GM18517 (cell line): ENCODE data around the gene KRTAP4-11.
"Not testable (repeated sequence)": the region's sequence is repeated elsewhere in the genome, so short reads cannot be mapped to it uniquely, and the experiment has no call there.

Experiments
- ATAC-seq: cut with Tn5 transposase; IDR thresholded peaks from one replicate; pipeline ENCODE4 v1.9.1; 2021; ENCODE audit warnings: mild to moderate bottlenecking, moderate library complexity; ENCODE audit not compliant: unreplicated experiment

KRTAP4-11 gene

GRCh38 chr17:41117846-41118386 is at the start of gene KRTAP4-11:
Gene KRTAP4-11 (minus strand): TSS chr17:41118373. CDS start chr17:41118315, 58 bp downstream.
- not testable (repeated sequence) for ATAC-seq

GRCh38 chr17:41167561-41167960 is 49.4 kb upstream of the KRTAP4-11 start:
- no peak for ATAC-seq

GRCh38 chr17:41163828-41164227 is 45.7 kb upstream of the KRTAP4-11 start:
- no peak for ATAC-seq

- no peak for ATAC-seq
Observed at GRCh38 chr17:41160648-41161047, 42.5 kb upstream of the KRTAP4-11 start, which contains the start of gene KRTAP4-4. Gene KRTAP4-4 (minus strand): TSS chr17:41160748. CDS start chr17:41160691, 57 bp downstream.

- ATAC-seq, result not testable (repeated sequence)
Observed at GRCh38 chr17:41160190-41160589, 42.0 kb upstream of the KRTAP4-11 start.

- ATAC-seq, result no peak
Observed at GRCh38 chr17:41153856-41154255, 35.7 kb upstream of the KRTAP4-11 start.

- ATAC-seq, result no peak
Observed at GRCh38 chr17:41151525-41151924, 33.4 kb upstream of the KRTAP4-11 start.

GRCh38 chr17:41150026-41150425 is 31.9 kb upstream of the KRTAP4-11 start:
- no peak for ATAC-seq

- no peak for ATAC-seq
Observed at GRCh38 chr17:41149652-41149985, 31.4 kb upstream of the KRTAP4-11 start, which contains the start of gene KRTAP4-5. Gene KRTAP4-5 (minus strand): TSS chr17:41149825. CDS start chr17:41149767, 58 bp downstream.

- not testable (repeated sequence) for ATAC-seq
Observed at GRCh38 chr17:41148971-41149651, 30.9 kb upstream of the KRTAP4-11 start.

GRCh38 chr17:41147531-41148204 is 29.5 kb upstream of the KRTAP4-11 start:
- no peak for ATAC-seq

GRCh38 chr17:41145261-41145660 is 27.1 kb upstream of the KRTAP4-11 start:
- ATAC-seq, result no peak

- no peak for ATAC-seq
Observed at GRCh38 chr17:41144846-41145245, 26.7 kb upstream of the KRTAP4-11 start.

GRCh38 chr17:41141361-41141760 is 23.2 kb upstream of the KRTAP4-11 start:
- no peak for ATAC-seq

- no peak for ATAC-seq
Observed at GRCh38 chr17:41140360-41141131, 22.4 kb upstream of the KRTAP4-11 start, which contains the start of gene KRTAP4-6. Gene KRTAP4-6 (minus strand): TSS chr17:41140544. CDS start chr17:41140487, 57 bp downstream.

GRCh38 chr17:41139865-41140264 is 21.7 kb upstream of the KRTAP4-11 start:
- not testable (repeated sequence) for ATAC-seq

GRCh38 chr17:41133880-41134735 is 15.9 kb upstream of the KRTAP4-11 start:
- no peak for ATAC-seq

- ATAC-seq, result no peak
Observed at GRCh38 chr17:41131979-41132378, 13.8 kb upstream of the KRTAP4-11 start.

- no peak for ATAC-seq
Observed at GRCh38 chr17:41127371-41127770, 9.2 kb upstream of the KRTAP4-11 start.

- no peak for ATAC-seq
Observed at GRCh38 chr17:41126412-41126811, 8.2 kb upstream of the KRTAP4-11 start.
